Activated CD4-positive, alpha-beta T cell treated with anti-CD3 and anti-CD28 coated beads for 36 hours (primary cell): ENCODE results near the gene BCL7A. TPM values are rescaled to one million over a fixed set of nuclear protein-coding genes. Genes with fewer than 3 reads are reported as not detected.

Source experiments
- ATAC-seq: fragments of 200-7000 bp; cut with Tn5 transposase; one replicate; pipeline ENCODE4 v1.10.0; 2021; ENCODE audit warnings: mild to moderate bottlenecking, moderate library complexity
- CTCF ChIA-PET: fragments of 350-600 bp; sonication (Branson Sonifier 250); formaldehyde crosslinking; loops from one replicate; lab custom pipeline; 2021; ENCODE audit warnings: antibody characterized with exemption; lab: Charles Lee
- POLR2A ChIA-PET: fragments of 350-600 bp; sonication (Branson Sonifier 250); formaldehyde crosslinking; loops from one replicate; lab custom pipeline; 2021; ENCODE audit warnings: antibody characterized with exemption, inconsistent platforms; lab: Charles Lee
- DNase-seq: peaks from one replicate; pipeline ENCODE4 v3.0.0-alpha.2; 2020
- H3K27ac Mint-ChIP-seq: one replicate; pipeline ENCODE4 v1.8.0; 2021; ENCODE audit warnings: mixed read lengths
- H3K27me3 Mint-ChIP-seq: one replicate; pipeline ENCODE4 v1.8.0; 2021; ENCODE audit warnings: mixed read lengths
- H3K36me3 Mint-ChIP-seq: one replicate; pipeline ENCODE4 v1.8.0; 2021; ENCODE audit warnings: low read depth, mixed read lengths
- H3K4me1 Mint-ChIP-seq: one replicate; pipeline ENCODE4 v1.8.0; 2021; ENCODE audit warnings: mixed read lengths
- H3K4me3 Mint-ChIP-seq: one replicate; pipeline ENCODE4 v1.8.0; 2021; ENCODE audit warnings: mild to moderate bottlenecking, moderate library complexity, mixed read lengths
- H3K9me3 Mint-ChIP-seq: one replicate; pipeline ENCODE4 v1.8.0; 2021; ENCODE audit warnings: low read depth, mixed read lengths
- intact Hi-C, 2 experiments: fragments of 100-400 bp; cut with DNase I in 1 of 2; cut with micrococcal nuclease in 1 of 2; formaldehyde crosslinking; loops; one replicate each; pipeline versions ENCODE4 v1.14.2 to v1.15.1; 2022 to 2024; cut with DNase I, micrococcal nuclease
- total RNA-seq, 2 experiments: library from RNA; stranded (reverse); gene quantifications; one replicate each; pipeline ENCODE4 v1.2.3, GENCODE V29; 2021

Gene BCL7A
- total RNA-seq, 2 experiments from 2014 or later, result 6.4 to 6.6 TPM

DNA sequence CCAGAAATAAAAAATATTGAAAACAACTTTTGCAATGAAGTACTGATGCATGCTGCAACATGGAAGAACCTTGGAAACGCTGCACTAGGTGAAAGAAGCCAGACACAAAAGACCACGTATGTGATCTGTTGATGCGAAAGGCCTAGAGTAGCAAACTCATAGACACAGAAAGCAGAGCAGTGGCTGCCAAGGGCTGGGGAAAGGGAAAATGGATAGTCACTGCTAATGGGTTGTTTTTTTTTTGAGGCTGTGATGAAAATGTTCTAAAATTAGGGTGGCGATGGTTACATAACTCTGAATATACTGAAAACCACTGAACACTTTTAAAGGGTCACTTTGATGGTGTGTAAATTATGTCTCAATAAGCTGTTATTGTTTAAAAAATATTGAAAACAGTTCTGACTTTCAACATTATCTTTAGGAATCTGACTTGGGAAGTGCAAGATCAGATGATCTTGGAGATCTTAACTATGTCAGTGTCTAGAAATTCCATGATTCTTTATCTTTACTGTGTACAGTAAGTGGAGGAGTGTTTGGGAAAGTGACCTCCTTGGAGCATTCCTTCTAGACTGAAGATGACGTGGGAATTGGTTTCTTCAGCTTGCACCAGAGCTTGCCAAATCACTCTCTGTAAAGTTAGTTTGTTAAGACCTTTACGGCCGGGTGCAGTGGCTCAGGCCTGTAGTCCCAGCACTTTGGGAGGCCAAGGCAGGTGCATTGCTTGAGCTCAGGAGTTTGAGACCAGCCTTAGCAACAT lies 69.3 kb downstream of the BCL7A start:
- Mint-ChIP-seq H3K27me3 (no peaks in the 10 kb centered on the region), H3K9me3 (no peaks in the 10 kb centered on the region), H3K36me3 (peaks cover 9% of the 10 kb centered on the region), H3K4me1 (peaks cover 56% of the 10 kb centered on the region), H3K27ac (no peak overlapping the region), H3K4me3 (no peak overlapping the region)
- no peak for ATAC-seq
- intact Hi-C loops, result loop anchor here in 1 of 2 experiments (10.0 kb wide), 1 partner anchor 634 kb away; no protein-coding TSS in a partner anchor
- POLR2A ChIA-PET, result no interaction called here
- no peak for DNase-seq
- CTCF ChIA-PET, result interaction anchor here (0.6 to 3.5 kb wide), 5 partner anchors 9 to 115 kb away, joined by 3 to 13 read pairs (median 4); no protein-coding TSS in a partner anchor

DNA sequence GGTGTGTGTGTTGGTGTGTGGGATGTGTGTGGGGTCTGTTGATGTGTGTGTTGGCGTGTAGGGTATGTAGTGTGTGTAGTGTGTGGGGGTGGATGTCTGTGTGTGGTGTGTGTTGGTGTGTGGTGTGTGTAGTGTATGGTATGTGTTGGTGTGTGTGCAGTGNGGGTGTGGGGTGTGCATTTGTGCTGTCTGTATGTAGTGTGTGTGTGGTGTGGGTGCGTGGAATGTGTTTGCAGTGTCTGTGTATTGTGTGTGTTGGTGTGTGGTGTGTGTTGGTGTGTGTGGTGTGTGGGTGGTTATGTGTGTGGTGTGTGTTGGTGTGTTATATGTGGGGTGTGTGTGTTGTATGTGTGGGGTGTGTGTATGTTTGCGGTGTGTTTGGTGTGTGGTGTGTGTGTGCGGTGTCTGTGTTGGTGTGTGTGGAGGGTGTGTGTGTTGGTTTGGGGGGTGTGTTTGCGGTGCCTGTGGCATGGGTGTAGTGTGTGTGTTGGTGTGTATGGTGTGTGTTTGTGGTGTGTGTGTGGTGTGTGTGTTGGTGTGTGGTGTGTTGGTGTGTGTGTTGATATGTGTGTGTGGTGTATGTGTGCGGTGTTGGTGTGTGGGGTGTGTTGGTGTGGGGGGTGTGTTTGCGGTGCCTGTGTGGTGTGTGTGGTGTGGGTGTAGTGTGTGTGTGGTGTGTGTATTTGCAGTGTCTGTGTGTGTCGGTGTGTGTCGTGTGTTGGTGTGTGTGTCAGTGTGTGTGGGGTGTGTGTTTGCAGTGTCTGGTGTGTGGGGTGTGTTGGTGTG lies 71.6 kb downstream of the BCL7A start:
- no peak for ATAC-seq

DNA sequence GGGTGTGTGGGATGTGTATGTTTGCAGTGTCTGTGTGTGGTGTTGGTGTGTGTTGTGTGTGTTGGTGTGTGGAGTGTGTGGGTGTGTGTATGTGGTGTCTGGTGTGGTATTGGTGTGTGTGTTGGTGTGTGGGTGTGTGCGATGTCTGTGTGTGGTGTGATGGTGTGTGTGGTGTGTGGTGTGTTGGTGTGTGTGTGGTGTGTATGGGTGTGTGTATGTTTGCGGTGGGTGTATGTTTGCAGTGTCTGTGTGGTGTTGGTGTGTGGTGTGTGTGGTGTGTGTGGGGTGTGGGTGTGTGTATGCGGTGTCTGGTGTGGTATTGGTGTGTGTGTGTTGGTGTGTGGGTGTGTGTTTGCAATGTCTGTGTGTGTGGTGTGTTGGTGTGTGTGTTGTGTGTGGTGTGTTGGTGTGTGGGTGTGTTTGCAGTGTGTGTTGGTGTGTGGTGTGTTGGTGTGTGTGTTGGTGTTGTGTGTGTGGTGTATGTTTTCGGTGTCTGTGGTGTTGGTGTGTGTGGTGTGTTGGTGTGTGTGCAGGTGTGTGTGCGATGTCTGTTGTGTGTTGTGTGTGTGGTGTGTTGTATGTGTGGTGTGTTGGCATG lies 72.6 kb downstream of the BCL7A start:
- Mint-ChIP-seq H3K27ac (no peak overlapping the region), H3K36me3 (peaks cover 7% of the 10 kb centered on the region), H3K27me3 (no peaks in the 10 kb centered on the region), H3K4me3 (no peak overlapping the region), H3K9me3 (no peaks in the 10 kb centered on the region), H3K4me1 (peaks cover 55% of the 10 kb centered on the region)
- DNase-seq, result no peak
- ATAC-seq, result no peak
- intact Hi-C loops, result loop anchor here in 1 of 2 experiments (2.0 to 10.0 kb wide), 2 partner anchors 13 to 631 kb away; no protein-coding TSS in a partner anchor
- POLR2A ChIA-PET, result no interaction called here
- CTCF ChIA-PET, result no interaction called here

More for the DNA sequence above, 71.6 kb downstream of the BCL7A start:
- peaks cover 7% of the 10 kb centered on the region for H3K36me3 Mint-ChIP-seq
- ChIA-PET POLR2A (no interaction called here), CTCF (interaction anchor here (1.0 kb wide), 1 partner anchor 32 kb away, joined by 5 read pairs; no protein-coding TSS in a partner anchor)
- H3K9me3 Mint-ChIP-seq, result no peaks in the 10 kb centered on the region
- H3K27me3 Mint-ChIP-seq, result no peaks in the 10 kb centered on the region
- H3K4me3 Mint-ChIP-seq, result no peak overlapping the region
- H3K4me1 Mint-ChIP-seq, result peaks cover 52% of the 10 kb centered on the region
- DNase-seq, result no peak
- H3K27ac Mint-ChIP-seq, result no peak overlapping the region
- intact Hi-C loops, result loop anchor here in 1 of 2 experiments (10.0 kb wide), 1 partner anchor 632 kb away; no protein-coding TSS in a partner anchor

DNA sequence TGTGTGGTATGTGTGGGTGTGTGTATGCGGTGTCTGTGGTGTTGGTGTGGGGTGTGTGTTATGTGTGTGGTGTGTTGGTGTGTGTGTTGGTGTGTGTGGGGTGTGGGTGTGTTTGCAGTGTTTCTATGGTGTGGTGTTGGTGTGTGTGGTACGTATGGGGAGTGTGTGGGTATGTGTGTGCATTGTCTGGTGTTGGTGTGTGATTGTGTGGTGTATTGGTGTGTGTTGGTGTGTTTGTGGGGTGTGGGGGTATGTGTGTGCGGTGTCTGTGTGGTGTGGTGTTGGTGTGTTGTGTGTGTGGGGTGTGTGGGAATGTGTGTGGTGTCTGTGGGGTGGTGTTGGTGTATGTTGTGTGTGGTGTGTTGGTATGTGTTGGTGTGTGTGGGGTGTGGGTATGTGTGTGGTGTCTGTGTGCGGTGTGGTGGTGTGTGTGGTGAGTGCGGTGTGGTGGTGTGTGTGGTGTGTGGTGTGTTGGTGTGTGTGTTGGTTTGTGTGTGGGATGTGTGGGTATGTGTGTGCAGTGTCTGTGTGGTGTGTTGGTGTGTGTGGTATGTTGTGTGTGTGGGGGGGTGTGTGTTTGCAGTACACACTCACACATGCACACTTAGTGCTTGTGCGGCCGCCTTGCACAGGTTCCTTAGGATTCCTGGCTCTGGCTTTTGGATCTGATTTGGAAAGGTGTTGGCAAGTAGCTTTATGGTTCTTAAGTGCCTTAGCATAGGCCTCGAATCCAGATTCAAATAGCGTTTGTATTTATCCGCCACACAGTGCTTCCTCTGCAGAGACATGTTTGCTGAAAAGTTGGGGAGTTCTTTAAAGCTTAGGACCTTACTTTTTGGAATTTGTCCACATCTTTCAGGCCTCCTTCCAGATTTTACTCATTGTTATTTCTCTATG lies 73.3 kb downstream of the BCL7A start:
- POLR2A ChIA-PET, result interaction anchor here (0.7 kb wide), 1 partner anchor 1140 kb away, joined by 3 read pairs; no protein-coding TSS in a partner anchor

DNA sequence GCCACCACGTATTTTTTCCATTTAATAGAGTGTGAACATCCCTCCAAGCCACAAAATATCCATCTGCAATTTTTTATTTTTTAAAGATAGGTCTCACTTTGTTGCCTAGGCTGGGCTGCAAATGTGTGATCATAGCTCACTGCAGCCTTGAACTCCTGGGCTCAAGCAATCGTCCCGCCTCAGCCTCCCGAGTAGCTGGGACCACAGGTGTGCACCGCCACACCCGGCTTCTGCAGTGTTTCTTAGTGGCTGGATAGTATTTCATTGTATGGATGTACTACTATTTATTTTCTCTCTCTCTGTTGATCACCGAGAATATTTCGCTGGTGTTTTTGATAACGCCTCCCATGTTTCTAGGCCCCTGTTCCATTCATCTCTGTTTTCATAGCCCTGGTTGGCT lies 74.3 kb downstream of the BCL7A start:
- Mint-ChIP-seq H3K36me3 (no peaks in the 10 kb centered on the region), H3K9me3 (no peaks in the 10 kb centered on the region), H3K4me1 (peaks cover 56% of the 10 kb centered on the region), H3K4me3 (no peak overlapping the region), H3K27me3 (no peaks in the 10 kb centered on the region), H3K27ac (peak overlapping the region; percentile 22)
- ChIA-PET CTCF (interaction anchor here (0.9 to 3.6 kb wide), 5 partner anchors 8 to 104 kb away, joined by 3 to 22 read pairs (median 3); no protein-coding TSS in a partner anchor), POLR2A (no interaction called here)
- ATAC-seq, result no peak
- DNase-seq, result no peak
- intact Hi-C loops, result loop anchor here in 1 of 2 experiments (1.0 to 10.0 kb wide), 2 partner anchors 10 to 629 kb away; no protein-coding TSS in a partner anchor

More for the DNA sequence above, 73.3 kb downstream of the BCL7A start:
- peaks cover 56% of the 10 kb centered on the region for H3K4me1 Mint-ChIP-seq
- H3K4me3 Mint-ChIP-seq, result no peak overlapping the region
- H3K9me3 Mint-ChIP-seq, result no peaks in the 10 kb centered on the region
- ATAC-seq, result no peak
- H3K27ac Mint-ChIP-seq, result no peak overlapping the region
- H3K36me3 Mint-ChIP-seq, result peaks cover 4% of the 10 kb centered on the region
- intact Hi-C loops, result loop anchor here in 1 of 2 experiments (2.0 to 10.0 kb wide), 2 partner anchors 14 to 630 kb away; no protein-coding TSS in a partner anchor
- DNase-seq, result no peak
- H3K27me3 Mint-ChIP-seq, result no peaks in the 10 kb centered on the region
- CTCF ChIA-PET, result interaction anchor here (0.6 to 3.6 kb wide), 4 partner anchors 12 to 103 kb away, joined by 3 to 22 read pairs (median 3); no protein-coding TSS in a partner anchor

DNA sequence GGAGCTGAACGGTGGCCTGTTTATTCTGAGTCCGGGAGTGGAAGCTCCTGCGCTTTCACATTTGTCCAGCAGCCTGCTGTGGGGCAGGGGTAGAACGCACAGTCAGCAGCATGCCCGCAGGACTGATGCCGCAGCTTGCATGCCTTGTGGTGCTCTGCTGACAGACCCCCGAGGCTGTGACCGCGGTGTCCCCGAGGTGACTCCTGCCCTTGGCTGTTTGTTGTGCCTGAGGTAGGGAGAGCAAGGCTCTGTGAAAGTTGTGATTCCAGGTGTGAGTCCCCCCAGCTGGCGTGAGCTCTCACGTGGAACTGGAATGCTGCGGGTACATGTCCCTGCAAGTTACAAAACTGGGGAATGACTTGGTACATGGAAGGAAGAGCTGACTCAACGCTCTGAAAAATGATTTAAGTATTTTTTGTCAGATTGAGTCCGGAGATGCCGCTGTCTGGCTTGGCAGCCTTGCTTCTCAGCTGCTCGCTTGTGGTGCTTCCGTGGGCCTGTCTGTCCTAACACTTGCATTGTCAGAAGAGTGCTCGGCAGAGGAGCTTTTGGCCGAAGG lies 75.0 kb downstream of the BCL7A start:
- H3K27ac Mint-ChIP-seq, result peak overlapping the region; percentile 11
- ATAC-seq (no peak), DNase-seq (no peak)
- peaks cover 55% of the 10 kb centered on the region for H3K4me1 Mint-ChIP-seq
- POLR2A ChIA-PET, result interaction anchor here (1.5 kb wide), 2 partner anchors 8 to 15 kb away, joined by 4 to 6 read pairs; no protein-coding TSS in a partner anchor
- CTCF ChIA-PET, result interaction anchor here (0.9 to 3.6 kb wide), 6 partner anchors 9 to 105 kb away, joined by 3 to 22 read pairs (median 3); no protein-coding TSS in a partner anchor
- H3K9me3 Mint-ChIP-seq, result no peaks in the 10 kb centered on the region
- no peak overlapping the region for H3K4me3 Mint-ChIP-seq
- no peaks in the 10 kb centered on the region for H3K36me3 Mint-ChIP-seq
- no peaks in the 10 kb centered on the region for H3K27me3 Mint-ChIP-seq
- intact Hi-C loops, result loop anchor here in 1 of 2 experiments (1.0 to 10.0 kb wide), 2 partner anchors 10 to 628 kb away; no protein-coding TSS in a partner anchor

DNA sequence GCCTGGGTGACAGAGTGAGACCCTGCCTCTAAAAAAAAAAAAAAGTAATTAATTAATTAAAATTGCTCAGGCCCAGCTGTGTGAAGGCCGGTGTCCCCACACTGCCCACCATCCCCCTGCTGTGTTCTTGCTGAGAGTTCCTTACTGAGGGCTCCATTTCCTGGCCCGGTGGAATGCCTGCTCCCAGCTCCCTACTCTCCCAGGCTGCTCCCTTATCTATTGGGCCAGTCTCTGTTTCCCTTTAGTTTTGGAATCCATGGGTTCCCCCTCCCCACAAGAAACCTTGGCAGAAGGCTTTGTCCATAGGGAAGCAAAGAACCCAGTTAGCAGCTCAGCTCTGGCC lies 75.9 kb downstream of the BCL7A start:
- no peak overlapping the region for H3K4me3 Mint-ChIP-seq
- no peak for DNase-seq
- no peak for ATAC-seq
- H3K4me1 Mint-ChIP-seq, result peaks cover 59% of the 10 kb centered on the region
- no peaks in the 10 kb centered on the region for H3K9me3 Mint-ChIP-seq
- ChIA-PET CTCF (interaction anchor here (1.0 to 3.6 kb wide), 5 partner anchors 9 to 43 kb away, joined by 3 to 22 read pairs (median 5); no protein-coding TSS in a partner anchor), POLR2A (interaction anchor here (0.7 to 1.5 kb wide), 3 partner anchors 9 to 17 kb away, joined by 4 to 6 read pairs (median 6); no protein-coding TSS in a partner anchor)
- H3K36me3 Mint-ChIP-seq, result peaks cover 2% of the 10 kb centered on the region
- intact Hi-C loops, result loop anchor here in 1 of 2 experiments (10.0 kb wide), 1 partner anchor 627 kb away; no protein-coding TSS in a partner anchor
- no peaks in the 10 kb centered on the region for H3K27me3 Mint-ChIP-seq
- peak overlapping the region; percentile 48 for H3K27ac Mint-ChIP-seq

DNA sequence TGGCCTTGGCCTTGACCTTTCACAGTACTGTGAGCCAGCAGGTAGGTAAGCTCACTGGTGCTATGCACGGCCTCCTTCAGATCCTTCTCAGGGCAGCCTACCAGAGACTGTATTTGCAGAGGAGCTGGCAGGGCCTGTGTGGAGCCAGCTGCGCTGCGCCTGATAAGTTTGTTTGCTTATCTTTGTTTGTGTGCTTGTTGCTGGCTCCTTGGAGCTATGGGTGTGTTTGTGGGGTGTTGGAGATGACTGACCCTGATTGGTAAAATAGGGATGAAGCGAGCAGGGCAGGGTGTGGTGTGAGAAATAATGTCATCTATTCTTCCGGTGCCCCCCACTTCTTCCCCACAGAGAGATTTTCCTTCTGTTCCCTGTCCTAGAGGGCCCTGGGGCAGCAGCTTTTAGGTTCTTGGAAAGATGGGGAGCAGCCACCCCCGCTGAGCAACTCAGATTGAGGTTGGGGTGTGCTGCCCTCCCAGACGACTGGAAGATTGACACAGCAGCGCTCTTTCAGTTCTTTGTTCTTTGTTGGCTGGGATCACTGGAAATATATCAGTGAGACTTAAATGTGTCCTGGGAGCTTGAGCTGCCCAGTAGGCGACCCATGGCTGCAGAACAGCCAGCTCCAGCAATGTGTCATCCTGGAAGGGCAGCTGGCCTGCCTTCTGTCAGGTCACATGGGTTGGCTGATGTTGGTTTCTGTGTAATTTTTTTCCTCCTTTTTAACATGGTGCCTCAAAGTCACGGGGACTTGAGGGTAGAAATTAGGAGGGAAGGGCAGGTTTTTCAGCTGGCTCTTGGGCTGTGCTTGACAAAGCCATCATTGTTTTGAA lies 76.5 kb downstream of the BCL7A start:
- Mint-ChIP-seq H3K4me3 (no peak overlapping the region), H3K9me3 (no peaks in the 10 kb centered on the region), H3K27me3 (no peaks in the 10 kb centered on the region), H3K4me1 (peaks cover 64% of the 10 kb centered on the region), H3K36me3 (peaks cover 5% of the 10 kb centered on the region), H3K27ac (peak overlapping the region; percentile 48)
- CTCF ChIA-PET, result interaction anchor here (0.7 to 3.6 kb wide), 8 partner anchors 8 to 328 kb away, joined by 3 to 22 read pairs (median 4); no protein-coding TSS in a partner anchor
- peak; percentile 45 for ATAC-seq
- intact Hi-C loops, result loop anchor here (1.0 to 10.0 kb wide), 2 partner anchors 11 to 627 kb away; no protein-coding TSS in a partner anchor
- DNase-seq, result no peak
- POLR2A ChIA-PET, result interaction anchor here (0.7 to 1.5 kb wide), 3 partner anchors 10 to 18 kb away, joined by 4 to 6 read pairs (median 6); no protein-coding TSS in a partner anchor

DNA sequence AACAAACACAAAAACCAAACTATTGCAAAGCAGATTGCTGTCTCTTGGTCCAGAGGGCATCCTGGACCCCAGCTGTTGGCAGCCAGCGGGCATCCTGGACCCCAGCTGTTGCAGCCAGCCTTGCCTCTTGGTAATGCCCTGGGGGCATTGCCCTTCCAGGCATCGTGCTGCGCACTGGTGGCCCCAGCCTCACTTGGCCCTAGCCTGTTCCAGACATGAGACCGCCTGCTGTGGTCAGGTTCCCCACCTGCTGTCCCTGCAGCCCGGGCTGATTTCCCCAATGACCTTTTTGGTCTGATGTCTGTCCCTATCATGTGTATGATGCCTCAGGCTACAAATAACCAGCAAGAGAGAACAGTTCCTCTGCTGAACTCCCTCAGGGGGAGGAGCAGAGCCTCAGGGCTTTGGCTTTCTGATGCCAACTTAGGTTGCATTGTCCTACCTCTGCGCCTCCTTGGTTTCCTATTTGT lies 77.6 kb downstream of the BCL7A start:
- H3K4me3 Mint-ChIP-seq, result no peak overlapping the region
- intact Hi-C loops, result loop anchor here in 1 of 2 experiments (10.0 kb wide), 1 partner anchor 625 kb away; no protein-coding TSS in a partner anchor
- ChIA-PET CTCF (interaction anchor here (1.2 to 1.8 kb wide), 4 partner anchors 11 to 44 kb away, joined by 4 to 6 read pairs (median 5); no protein-coding TSS in a partner anchor), POLR2A (no interaction called here)
- ATAC-seq (no peak), DNase-seq (no peak)
- H3K36me3 Mint-ChIP-seq, result peaks cover 5% of the 10 kb centered on the region
- no peaks in the 10 kb centered on the region for H3K27me3 Mint-ChIP-seq
- peak overlapping the region; percentile 53 for H3K27ac Mint-ChIP-seq
- peaks cover 71% of the 10 kb centered on the region for H3K4me1 Mint-ChIP-seq
- no peaks in the 10 kb centered on the region for H3K9me3 Mint-ChIP-seq
